Gastrocnemius medialis (tissue), 4 donors: ENCODE measurements around the gene ZNF526.

Experiments used
- CTCF ChIP-seq, 5 experiments: fragments of 450-650 bp in 3 of 5; fragments of 200-600 bp in 2 of 5; sonication (generic) in 2 of 5; IDR thresholded peaks in 4 of 5; conservative IDR thresholded peaks in 1 of 5; 1 replicate in 4 of 5; 2 replicates in 1 of 5; pipeline ENCODE4 v1.5.1; 2016 to 2019; ENCODE audit warnings: antibody characterized with exemption in 5 of 5, mild to moderate bottlenecking in 3 of 5, moderate library complexity in 3 of 5
- POLR2A ChIP-seq, 2 donors: fragments of 450-650 bp; IDR thresholded peaks; one replicate each; pipeline ENCODE4 v1.6.1; 2017; ENCODE audit warnings: antibody characterized with exemption in 2 of 2, mild to moderate bottlenecking in 2 of 2, moderate library complexity in 2 of 2

GRCh38 chr19:42191330-42191729 is 28.8 kb upstream of the ZNF526 start:
- TF ChIP-seq CTCF (IDR thresholded peaks at IDR 0.05 in 4 of 5, conservative IDR thresholded peaks at IDR 0.05 in 1 of 5) (no peak), POLR2A (IDR thresholded peaks at IDR 0.05) (no peak)
